Activated naive CD8-positive, alpha-beta T cell treated with anti-CD3 and anti-CD28 coated beads, Interleukin-2, amount 10 ng/mL, durations not matched to agents 7 days and 5 days (primary cell): ENCODE measurements around the gene HTR5A. TPM values are rescaled to one million over a fixed set of nuclear protein-coding genes. Genes with fewer than 3 reads are reported as not detected.
A peak's percentile ranks its signal among the peaks of the same experiment; 100 is the strongest.

Experiments
- ATAC-seq: fragments of 150-1000 bp; cut with Tn5 transposase; one replicate; pipeline ENCODE4 v1.10.0; 2021; ENCODE audit warnings: low read depth, moderate library complexity
- POLR2A ChIA-PET: fragments of 350-600 bp; sonication (Branson Sonifier 250); formaldehyde crosslinking; loops from one replicate; lab custom pipeline; 2021; ENCODE audit warnings: antibody characterized with exemption; lab: Charles Lee
- DNase-seq: peaks from one replicate; pipeline ENCODE4 v3.0.0; 2021
- H3K27ac Mint-ChIP-seq: one replicate; pipeline ENCODE4 v1.8.0; 2022; ENCODE audit warnings: mild to moderate bottlenecking, mixed read lengths
- H3K27me3 Mint-ChIP-seq: one replicate; pipeline ENCODE4 v1.8.0; 2022; ENCODE audit warnings: mild to moderate bottlenecking, moderate library complexity, mixed read lengths
- H3K36me3 Mint-ChIP-seq: one replicate; pipeline ENCODE4 v1.8.0; 2021; ENCODE audit warnings: mild to moderate bottlenecking, mixed read lengths
- H3K4me1 Mint-ChIP-seq: one replicate; pipeline ENCODE4 v1.8.0; 2021; ENCODE audit warnings: mixed read lengths
- H3K4me3 Mint-ChIP-seq: one replicate; pipeline ENCODE4 v1.8.0; 2022; ENCODE audit warnings: mild to moderate bottlenecking, moderate library complexity, mixed read lengths
- H3K9me3 Mint-ChIP-seq: one replicate; pipeline ENCODE4 v1.8.0; 2021; ENCODE audit warnings: mixed read lengths
- total RNA-seq, 2 experiments: library from RNA; stranded (reverse); gene quantifications; one replicate each; pipeline ENCODE4 v1.2.3, GENCODE V29; 2021

Gene HTR5A
- total RNA-seq, 2 experiments from 2014 or later, result not detected

DNA sequence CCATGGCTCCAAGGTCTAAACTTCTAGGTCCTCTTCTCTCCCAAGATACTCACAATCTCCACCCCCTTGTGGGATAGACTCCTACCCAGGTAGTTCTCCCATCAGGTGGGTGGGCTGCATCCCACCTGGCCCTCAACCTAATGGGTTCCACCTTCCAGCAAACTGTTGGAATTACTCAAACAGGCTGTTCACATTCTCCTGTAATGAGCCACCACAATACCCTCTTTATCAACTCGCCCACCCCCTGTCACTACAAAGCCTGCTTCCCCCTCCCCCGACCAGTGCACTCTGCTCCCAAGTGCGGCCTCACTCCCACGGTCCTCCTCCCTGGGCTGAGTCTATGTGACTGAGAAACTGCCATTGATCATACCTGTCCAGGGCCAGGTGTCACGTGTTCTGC lies 10.4 kb upstream of the HTR5A start:
- no peak overlapping the region for H3K4me3 Mint-ChIP-seq
- no peaks in the 10 kb centered on the region for H3K36me3 Mint-ChIP-seq
- ATAC-seq, result no peak
- no peak for DNase-seq
- no peaks in the 10 kb centered on the region for H3K4me1 Mint-ChIP-seq
- no peaks in the 10 kb centered on the region for H3K27me3 Mint-ChIP-seq
- H3K27ac Mint-ChIP-seq, result no peak overlapping the region
- POLR2A ChIA-PET, result no interaction called here
- no peaks in the 10 kb centered on the region for H3K9me3 Mint-ChIP-seq

DNA sequence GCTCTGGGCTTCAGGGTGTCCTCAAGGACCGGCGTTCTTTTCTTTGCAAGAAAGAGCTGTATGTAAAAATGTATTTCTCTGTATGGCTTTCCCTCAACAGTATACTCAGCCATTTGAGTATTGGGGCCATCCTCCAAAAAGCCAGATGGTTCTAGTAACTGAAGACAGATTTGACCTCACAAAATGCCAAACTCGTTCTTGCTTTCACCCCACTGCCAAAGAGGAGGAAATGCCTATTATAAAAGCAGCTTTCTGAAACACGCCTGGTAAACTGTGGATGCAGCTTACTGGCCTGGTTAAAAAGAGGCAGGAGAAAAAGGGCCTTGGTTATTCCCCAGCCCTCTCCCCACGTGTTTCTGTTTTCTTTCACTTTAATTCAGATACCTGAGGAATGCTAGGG lies 7.7 kb upstream of the HTR5A start:
- Mint-ChIP-seq H3K36me3 (no peaks in the 10 kb centered on the region), H3K27ac (no peak overlapping the region), H3K9me3 (no peaks in the 10 kb centered on the region), H3K27me3 (no peaks in the 10 kb centered on the region), H3K4me3 (no peak overlapping the region), H3K4me1 (no peaks in the 10 kb centered on the region)
- DNase-seq (no peak), ATAC-seq (no peak)
- POLR2A ChIA-PET, result no interaction called here

DNA sequence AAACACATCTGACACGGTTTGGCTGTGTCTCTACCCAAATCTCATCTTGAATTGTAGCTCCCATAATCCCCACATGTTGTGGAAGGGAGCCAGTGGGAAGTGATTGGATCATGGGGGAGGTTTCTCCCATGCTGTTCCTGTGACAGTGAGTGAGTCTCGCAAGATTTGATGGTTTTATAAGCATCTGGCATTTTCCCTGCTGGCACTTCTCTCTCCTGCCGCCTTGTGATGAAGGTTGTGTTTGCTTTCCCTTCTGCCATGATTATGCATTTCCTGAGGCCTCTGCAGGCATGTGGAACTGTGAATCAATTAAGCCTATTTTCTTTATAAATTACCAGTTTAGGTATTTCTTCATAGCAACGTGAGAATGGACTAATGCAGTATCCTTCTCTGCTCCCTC lies 5.9 kb upstream of the HTR5A start:
- H3K36me3 Mint-ChIP-seq, result no peaks in the 10 kb centered on the region
- POLR2A ChIA-PET, result no interaction called here
- no peaks in the 10 kb centered on the region for H3K9me3 Mint-ChIP-seq
- peaks cover 1% of the 10 kb centered on the region for H3K27me3 Mint-ChIP-seq
- H3K4me3 Mint-ChIP-seq, result no peak overlapping the region
- no peak overlapping the region for H3K27ac Mint-ChIP-seq
- no peaks in the 10 kb centered on the region for H3K4me1 Mint-ChIP-seq
- no peak for ATAC-seq
- no peak for DNase-seq

DNA sequence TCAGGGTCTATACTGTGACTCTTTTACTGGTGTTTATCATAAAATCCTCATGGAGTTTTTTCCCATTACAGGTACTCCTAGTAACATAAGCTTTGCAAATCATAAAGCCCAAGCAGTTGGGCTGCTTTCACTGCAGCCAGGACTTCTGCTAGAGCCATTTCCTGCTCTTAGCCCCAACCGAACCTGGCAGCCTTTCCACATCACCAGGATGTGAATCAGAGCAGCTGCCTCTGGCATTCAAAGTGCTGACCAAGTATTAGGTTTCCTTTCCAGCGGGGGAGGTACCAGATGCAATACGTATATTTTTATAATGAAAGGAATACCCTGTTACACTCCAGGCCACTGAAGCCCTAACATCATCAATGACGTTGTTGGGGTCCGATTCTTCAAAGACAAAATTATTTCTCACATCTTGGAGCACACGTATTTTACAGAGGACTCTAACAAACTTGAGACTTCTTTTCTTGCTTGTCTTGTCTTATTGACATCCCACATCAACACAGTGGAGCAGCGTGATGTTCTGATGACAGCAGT lies 3.6 kb upstream of the HTR5A start:
- Mint-ChIP-seq H3K36me3 (no peaks in the 10 kb centered on the region), H3K27me3 (peaks cover 20% of the 10 kb centered on the region), H3K27ac (no peak overlapping the region), H3K9me3 (peaks cover 2% of the 10 kb centered on the region), H3K4me1 (no peaks in the 10 kb centered on the region), H3K4me3 (no peak overlapping the region)
- no peak for ATAC-seq
- no peak for DNase-seq
- POLR2A ChIA-PET, result interaction anchor here (0.6 kb wide), 1 partner anchor 33 kb away, joined by 5 read pairs; no protein-coding TSS in a partner anchor

- peaks cover 26% of the 10 kb centered on the region for H3K27me3 Mint-ChIP-seq
- H3K27ac Mint-ChIP-seq, result no peak overlapping the region
- peaks cover 2% of the 10 kb centered on the region for H3K9me3 Mint-ChIP-seq
- H3K36me3 Mint-ChIP-seq, result no peaks in the 10 kb centered on the region
- POLR2A ChIA-PET, result no interaction called here
- H3K4me3 Mint-ChIP-seq, result no peak overlapping the region
- no peak for DNase-seq
- ATAC-seq, result no peak
- H3K4me1 Mint-ChIP-seq, result no peaks in the 10 kb centered on the region
These were observed 1.1 kb downstream of the HTR5A start for GRCh38 chr7:155071121-155071651.

- Mint-ChIP-seq H3K27ac (no peak overlapping the region), H3K27me3 (peaks cover 26% of the 10 kb centered on the region), H3K4me3 (no peak overlapping the region), H3K9me3 (peaks cover 2% of the 10 kb centered on the region), H3K4me1 (no peaks in the 10 kb centered on the region), H3K36me3 (no peaks in the 10 kb centered on the region)
- POLR2A ChIA-PET, result no interaction called here
- DNase-seq (no peak), ATAC-seq (no peak)
These were observed 1.9 kb downstream of the HTR5A start for GRCh38 chr7:155071916-155072571.

DNA sequence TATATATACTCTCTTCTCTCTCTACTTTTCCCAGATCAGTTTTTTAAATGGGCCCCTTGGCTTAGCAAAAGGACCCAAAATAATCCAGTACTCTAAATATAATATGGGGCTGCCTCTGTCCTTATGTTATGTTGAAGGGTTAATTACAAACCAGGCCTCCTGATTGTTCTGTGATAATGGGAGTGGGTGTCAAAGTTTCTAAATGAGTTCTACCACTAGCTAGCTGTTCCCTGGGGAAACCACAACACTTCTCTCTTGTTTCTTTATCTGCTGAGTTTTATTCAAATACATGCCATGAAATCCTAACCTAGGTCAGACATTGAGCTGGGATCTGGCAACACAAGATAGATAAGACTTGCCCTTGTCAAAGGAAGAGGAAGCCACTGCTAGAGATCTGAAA lies 3.8 kb downstream of the HTR5A start:
- no peaks in the 10 kb centered on the region for H3K36me3 Mint-ChIP-seq
- POLR2A ChIA-PET, result no interaction called here
- H3K27me3 Mint-ChIP-seq, result peaks cover 28% of the 10 kb centered on the region
- no peak overlapping the region for H3K4me3 Mint-ChIP-seq
- H3K9me3 Mint-ChIP-seq, result peaks cover 2% of the 10 kb centered on the region
- DNase-seq (no peak), ATAC-seq (no peak)
- no peaks in the 10 kb centered on the region for H3K4me1 Mint-ChIP-seq
- no peak overlapping the region for H3K27ac Mint-ChIP-seq

- no peak for DNase-seq
- no peaks in the 10 kb centered on the region for H3K9me3 Mint-ChIP-seq
- POLR2A ChIA-PET, result no interaction called here
- H3K27me3 Mint-ChIP-seq, result peaks cover 39% of the 10 kb centered on the region
- peaks cover 2% of the 10 kb centered on the region for H3K4me1 Mint-ChIP-seq
- H3K36me3 Mint-ChIP-seq, result no peaks in the 10 kb centered on the region
- H3K4me3 Mint-ChIP-seq, result no peak overlapping the region
- H3K27ac Mint-ChIP-seq, result no peak overlapping the region
- no peak for ATAC-seq
These were observed 13.9 kb downstream of the HTR5A start for GRCh38 chr7:155084021-155084420.

- no peak overlapping the region for H3K4me3 Mint-ChIP-seq
These were observed 14.8 kb downstream of the HTR5A start for GRCh38 chr7:155084969-155085368.

DNA sequence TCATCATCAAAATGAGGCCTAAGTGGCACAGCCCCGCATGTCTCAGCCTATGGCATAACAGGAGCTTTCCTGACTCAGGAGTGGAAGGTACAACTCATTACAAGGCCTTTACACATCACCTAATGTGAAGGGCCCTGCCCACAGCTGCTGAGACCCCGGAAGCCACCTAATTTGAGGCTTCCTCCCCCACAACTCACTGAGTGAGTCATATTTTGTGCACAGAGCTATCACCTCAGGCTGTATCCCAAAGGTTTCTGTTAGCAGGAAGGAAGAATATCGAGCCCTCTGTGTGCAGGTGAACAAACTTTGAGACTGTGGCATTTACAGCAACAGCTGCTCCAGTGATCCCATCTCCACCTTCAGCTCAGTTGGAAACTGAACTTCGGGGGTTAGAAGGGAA lies 20.6 kb downstream of the HTR5A start:
- DNase-seq (no peak), ATAC-seq (peak; percentile 76)
- Mint-ChIP-seq H3K4me3 (no peak overlapping the region), H3K36me3 (peaks cover 1% of the 10 kb centered on the region), H3K27ac (no peak overlapping the region), H3K9me3 (peaks cover 5% of the 10 kb centered on the region), H3K27me3 (peaks cover 23% of the 10 kb centered on the region), H3K4me1 (peaks cover 12% of the 10 kb centered on the region)
- POLR2A ChIA-PET, result interaction anchor here (0.6 kb wide), 1 partner anchor 24 kb away, joined by 3 read pairs; no protein-coding TSS in a partner anchor

More at GRCh38 chr7:155084969-155085368, 14.8 kb downstream of the HTR5A start:
- Mint-ChIP-seq H3K9me3 (peaks cover 2% of the 10 kb centered on the region), H3K27ac (no peak overlapping the region), H3K4me1 (peaks cover 2% of the 10 kb centered on the region), H3K27me3 (peaks cover 39% of the 10 kb centered on the region), H3K36me3 (peaks cover 1% of the 10 kb centered on the region)
- POLR2A ChIA-PET, result no interaction called here
- DNase-seq, result no peak
- ATAC-seq, result no peak

GRCh38 chr7:155093596-155093995 lies 23.5 kb downstream of the HTR5A start:
- Mint-ChIP-seq H3K4me3 (no peak overlapping the region), H3K27ac (no peak overlapping the region), H3K4me1 (peaks cover 12% of the 10 kb centered on the region), H3K27me3 (peaks cover 4% of the 10 kb centered on the region), H3K36me3 (peaks cover 1% of the 10 kb centered on the region), H3K9me3 (peaks cover 5% of the 10 kb centered on the region)
- ATAC-seq, result no peak
- POLR2A ChIA-PET, result no interaction called here
- DNase-seq, result no peak

GRCh38 chr7:155094636-155095135 lies 24.6 kb downstream of the HTR5A start:
- H3K9me3 Mint-ChIP-seq, result peaks cover 3% of the 10 kb centered on the region
- no peak overlapping the region for H3K4me3 Mint-ChIP-seq
- no peak for ATAC-seq
- peaks cover 12% of the 10 kb centered on the region for H3K4me1 Mint-ChIP-seq
- POLR2A ChIA-PET, result no interaction called here
- no peak for DNase-seq
- no peak overlapping the region for H3K27ac Mint-ChIP-seq
- H3K36me3 Mint-ChIP-seq, result peaks cover under 1% of the 10 kb centered on the region
- peaks cover 7% of the 10 kb centered on the region for H3K27me3 Mint-ChIP-seq

GRCh38 chr7:155097338-155097737 lies 27.2 kb downstream of the HTR5A start:
- no peak for DNase-seq
- no peak overlapping the region for H3K4me3 Mint-ChIP-seq
- H3K27ac Mint-ChIP-seq, result no peak overlapping the region
- H3K36me3 Mint-ChIP-seq, result no peaks in the 10 kb centered on the region
- ATAC-seq, result no peak
- H3K27me3 Mint-ChIP-seq, result peaks cover 7% of the 10 kb centered on the region
- peaks cover 3% of the 10 kb centered on the region for H3K4me1 Mint-ChIP-seq
- POLR2A ChIA-PET, result no interaction called here
- H3K9me3 Mint-ChIP-seq, result peaks cover 3% of the 10 kb centered on the region

DNA sequence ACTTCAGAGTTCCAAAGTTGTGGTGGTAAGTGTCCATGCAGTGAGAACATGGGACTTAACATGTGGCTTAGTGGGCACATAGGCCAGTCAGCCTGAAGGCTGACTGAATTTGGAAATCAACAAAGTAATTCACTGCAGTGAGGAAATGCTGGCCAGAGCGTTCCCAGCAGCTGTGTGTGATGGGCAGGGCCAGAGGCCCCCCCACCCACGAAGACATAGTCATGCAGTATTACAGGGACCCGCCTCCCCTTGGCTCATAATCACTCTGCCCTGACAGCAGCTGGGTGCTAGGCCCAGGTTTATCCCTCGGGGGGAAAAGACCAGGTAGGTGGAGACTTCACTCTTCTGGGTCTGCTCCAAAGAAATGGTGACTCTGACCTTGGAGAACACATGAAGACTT lies 33.7 kb downstream of the HTR5A start:
- Mint-ChIP-seq H3K27ac (no peak overlapping the region), H3K27me3 (peaks cover 13% of the 10 kb centered on the region), H3K36me3 (no peaks in the 10 kb centered on the region), H3K4me1 (no peaks in the 10 kb centered on the region), H3K9me3 (no peaks in the 10 kb centered on the region), H3K4me3 (no peak overlapping the region)
- POLR2A ChIA-PET, result no interaction called here
- ATAC-seq (no peak), DNase-seq (no peak)
